ENCODE data around the gene SPAG5.

DNA sequence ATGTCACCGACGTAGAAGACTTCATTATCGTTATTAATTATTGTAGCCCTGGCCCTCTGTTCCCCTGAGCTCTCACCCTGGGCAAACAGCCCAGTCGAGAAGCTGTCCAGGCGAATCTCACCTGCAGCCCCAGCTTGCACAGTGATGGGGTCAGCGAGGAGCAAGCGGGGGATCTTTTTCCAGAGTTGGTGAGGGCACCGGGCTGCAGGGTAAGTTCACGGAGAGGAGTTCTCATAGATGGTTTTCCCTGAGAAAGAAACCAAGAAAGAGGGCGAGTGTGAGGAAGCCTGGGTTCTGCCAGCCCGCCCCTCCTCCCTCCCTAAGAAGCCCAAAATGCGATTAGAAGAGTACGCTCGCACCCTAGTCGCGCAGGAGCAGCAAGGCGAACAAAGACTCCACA lies 436 bp downstream of the SPAG5 start:
- no peak for TF ChIP-seq GATA2 (IDR thresholded peaks at IDR 0.05; ENCODE audit: low read depth, low read length)
- no peak for TF ChIP-seq GATA3 (IDR thresholded peaks at IDR 0.05; ENCODE audit: low read depth, low read length)
